Astrocyte of the hippocampus (primary cell): ENCODE measurements around the gene SLC29A3.
"Not testable (repeated sequence)": the region's sequence is repeated elsewhere in the genome, so short reads cannot be mapped to it uniquely, and the experiment has no call there.

Experiments
- DNase-seq: peaks from one replicate; pipeline ENCODE4 v3.0.0; 2011; ENCODE audit warnings: low read depth, low spot score

Gene SLC29A3

DNA sequence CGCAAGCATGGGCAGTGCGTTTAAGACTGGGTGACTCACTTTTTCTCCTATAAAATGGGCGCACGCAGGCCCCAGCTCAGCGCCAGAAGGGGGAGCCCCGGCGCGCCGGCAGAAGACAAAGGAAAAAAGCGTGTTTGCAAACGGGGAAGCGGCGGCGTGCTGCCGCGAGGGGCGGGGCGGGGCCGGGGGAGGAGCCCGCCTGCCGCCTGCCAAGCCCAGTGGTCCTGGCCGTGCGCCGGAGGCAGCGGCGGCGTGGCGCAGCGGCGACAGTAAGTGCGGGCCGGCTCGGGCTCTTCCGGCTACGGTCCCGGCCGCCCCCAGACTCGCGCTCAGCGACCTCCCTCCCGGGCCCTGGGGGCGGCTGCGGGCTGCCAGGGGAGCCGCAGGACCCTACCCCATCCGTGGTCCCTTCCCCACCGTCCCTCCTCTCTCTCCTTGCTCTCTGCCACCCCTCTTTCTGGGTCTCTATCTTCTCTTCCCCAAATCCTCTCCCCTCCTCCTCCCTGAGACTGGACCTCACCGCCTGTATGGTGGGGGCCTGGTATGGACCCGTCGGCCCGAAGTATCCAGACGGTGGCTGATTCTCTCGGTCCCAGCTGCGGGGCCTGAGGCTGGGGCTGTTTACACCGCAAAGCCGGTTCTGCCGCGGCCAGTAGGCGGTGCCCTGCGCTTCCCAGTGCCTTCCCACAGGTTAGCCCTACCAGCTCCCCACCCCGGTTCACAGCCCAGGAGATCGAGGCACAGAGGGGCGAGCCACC lies at the start of gene SLC29A3:
SLC29A3 (plus strand) TSS at position 218 of the 758 bp plus-strand sequence; CDS start at position 269, 51 bp downstream.
- DNase-seq: peak; percentile 91

DNA sequence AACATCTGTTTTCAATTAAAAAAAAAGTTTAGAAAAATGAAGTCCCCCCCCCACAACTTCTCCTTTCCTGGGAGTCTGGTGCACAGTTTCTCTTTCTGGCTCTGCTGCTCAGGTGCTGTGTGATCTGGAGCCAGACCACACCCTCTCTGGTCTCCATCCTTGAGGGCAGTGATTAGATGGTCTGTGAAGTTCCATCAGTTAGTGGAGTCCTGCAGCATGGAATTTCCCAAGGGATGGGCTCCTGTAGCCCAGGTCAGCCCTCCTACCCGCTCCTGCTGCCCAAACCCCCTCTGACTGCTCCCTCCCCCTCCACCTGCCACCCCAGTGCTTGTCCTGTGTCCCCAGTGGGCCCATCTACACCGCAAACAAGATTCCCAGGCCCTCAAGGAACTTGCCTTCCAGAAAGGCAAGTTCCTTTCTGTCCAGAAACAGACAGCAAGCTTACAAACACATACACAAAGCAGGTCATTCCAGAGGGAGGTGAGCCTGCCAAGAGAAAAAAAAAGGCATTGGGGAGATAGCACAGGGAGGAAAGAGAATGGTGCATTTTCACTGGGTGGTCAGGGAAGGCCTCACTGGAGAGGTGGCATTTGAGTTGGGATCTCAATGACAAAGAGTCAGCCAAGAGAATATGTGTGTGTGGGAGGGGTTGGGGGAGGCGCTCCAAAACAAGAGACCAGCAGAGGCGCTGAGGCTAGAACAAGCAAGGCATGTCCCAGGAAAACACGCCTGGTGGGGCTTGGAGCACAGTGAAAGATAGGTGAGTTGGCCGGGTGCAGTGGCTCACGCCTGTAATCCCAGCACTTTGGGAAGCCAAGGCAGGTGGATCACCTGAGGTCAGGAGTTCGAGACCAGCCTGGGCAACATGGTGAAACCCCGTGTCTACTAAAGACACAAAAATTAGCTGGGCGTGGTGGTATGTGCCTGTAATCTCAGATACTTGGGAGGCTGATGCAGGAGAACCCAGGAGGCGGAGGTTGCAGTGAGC lies 49.5 kb upstream of the SLC29A3 start:
- peak; percentile 61 for DNase-seq

DNA sequence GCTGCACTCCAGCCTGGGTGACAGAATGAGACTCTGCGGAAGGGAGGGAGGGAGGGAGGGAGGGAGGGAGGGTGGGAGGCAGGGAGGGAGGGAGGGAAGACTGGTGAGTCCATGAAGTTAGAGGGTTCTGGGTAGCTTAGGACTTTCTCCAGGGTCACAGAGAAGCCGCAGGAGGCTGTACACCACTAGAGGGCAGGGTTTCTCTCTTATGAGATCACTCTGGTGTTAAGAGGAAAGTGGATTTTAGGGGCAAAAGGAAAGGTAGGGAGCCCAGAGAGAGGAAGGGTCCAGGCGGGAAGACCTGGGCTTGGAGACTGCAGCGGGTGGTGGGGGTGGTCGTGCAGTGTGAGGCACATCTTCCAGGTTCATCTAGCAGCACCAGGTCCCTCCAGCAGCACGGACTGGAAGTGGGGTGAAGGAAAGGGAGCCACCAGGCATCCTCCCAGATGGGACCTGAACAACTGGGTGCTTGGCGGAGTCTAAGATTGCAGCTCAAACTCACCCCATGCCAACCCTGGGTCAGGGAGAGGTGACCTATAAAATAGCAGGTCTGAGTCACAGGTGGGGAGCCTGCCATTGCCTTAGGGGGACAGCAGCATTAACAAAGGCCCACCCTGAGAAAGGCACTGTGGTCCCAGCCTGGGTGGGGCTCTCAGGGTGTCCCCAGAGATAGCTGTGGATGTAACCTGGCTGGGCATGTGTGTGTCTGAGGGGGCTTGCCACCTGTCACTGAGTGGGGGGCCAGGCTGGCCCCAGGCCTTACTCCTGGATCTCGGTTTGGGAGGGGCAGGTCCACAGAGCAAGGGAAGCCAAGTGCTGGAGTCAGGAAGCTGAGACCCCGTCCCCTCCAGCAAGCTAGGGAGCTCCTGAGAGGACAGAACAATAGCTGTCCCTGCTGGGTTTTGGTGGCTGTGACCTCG lies 48.5 kb upstream of the SLC29A3 start:
- DNase-seq: peak; percentile 77

DNA sequence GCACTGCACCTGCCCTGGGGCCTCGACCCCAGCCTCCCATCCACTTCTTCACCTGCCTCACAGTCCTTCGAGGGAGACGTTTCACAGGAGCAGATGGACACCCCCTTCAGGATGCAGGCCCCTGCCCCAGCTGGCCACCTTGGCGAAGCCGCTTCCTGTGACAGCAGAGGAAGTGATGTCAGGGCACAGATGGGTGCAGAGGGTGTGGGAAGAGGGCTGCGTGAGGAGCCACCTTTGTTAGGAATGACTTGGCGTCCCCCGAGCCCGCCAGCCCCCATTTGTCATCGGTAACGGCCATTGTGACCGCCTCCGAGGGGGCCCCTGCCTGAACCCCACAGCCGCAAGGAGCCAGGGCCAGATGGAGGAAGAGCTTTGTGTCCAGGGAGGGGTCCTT lies 47.4 kb upstream of the SLC29A3 start:
- DNase-seq: no peak

DNA sequence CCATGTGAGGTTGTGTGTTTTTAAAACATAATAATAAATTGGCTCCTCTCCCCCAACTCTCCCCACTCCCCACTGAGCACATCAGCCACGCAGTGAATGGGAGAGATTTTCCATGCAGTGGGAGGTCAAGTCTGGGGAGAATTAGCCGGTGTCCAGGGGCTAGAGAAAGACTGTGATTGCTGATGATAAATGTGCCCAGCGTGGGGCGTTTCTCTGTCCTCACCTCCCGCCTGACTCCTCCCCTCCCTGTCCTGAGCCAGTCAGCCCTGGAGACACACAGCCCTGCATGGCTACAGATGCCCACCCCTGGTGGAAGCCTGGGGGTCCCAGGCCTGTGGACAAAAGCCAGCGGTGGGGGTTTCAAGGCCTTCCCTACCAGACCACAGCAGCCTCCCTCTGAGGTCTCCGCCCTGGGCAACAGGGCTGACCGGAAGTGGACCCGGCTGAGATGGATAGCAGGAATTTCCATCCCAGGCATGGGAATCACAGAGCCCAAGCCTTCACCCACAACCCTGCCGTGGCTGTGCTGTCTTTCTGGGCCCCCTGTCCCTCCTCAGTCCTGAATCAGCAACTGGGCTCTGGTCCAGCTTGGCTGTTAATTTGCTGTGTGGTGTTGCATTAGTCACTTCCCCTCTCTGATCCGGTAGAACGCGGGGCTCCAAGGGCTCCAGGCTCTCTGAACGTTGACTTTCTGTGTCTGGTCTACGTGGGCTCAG lies 46.8 kb upstream of the SLC29A3 start:
- DNase-seq: peak; percentile 60

DNA sequence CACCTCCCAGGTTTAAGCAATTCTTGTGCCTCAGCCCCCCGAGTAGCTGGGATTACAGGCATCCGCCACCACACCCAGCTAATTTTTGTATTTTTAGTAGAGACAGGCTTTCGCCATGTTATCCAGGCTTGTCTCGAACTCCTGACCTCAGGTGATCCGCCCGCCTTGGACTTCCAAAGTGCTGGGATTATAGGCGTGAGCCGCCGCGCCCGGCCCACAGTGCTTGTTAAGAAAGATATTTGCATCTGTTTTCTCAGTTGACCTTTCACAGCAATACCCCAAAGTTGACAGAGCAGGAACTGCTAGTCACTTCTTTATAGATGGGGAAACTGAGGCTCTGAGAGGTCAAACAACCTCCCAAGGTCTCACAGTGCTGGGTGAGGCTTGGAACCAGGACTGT lies 46.1 kb upstream of the SLC29A3 start:
- DNase-seq: not testable (repeated sequence)

DNA sequence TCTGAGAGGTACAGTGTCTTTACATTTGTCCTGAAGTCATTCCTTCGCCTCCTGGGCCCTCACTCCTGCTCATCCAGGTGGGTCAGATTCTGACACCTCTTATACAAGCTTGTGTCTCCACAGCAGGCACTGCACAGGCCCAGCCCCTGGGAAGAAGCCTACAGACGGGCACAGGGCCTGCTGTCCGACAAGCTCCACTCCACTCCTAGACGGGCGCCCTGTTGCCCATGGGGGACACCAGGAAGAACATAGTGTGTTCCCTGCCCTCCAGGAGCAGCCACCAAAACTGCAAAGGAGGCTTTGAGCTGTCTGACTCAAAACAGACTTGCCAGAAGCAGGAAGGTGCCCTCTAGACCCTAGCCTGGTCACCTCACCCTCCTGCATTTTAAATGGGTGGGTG lies 45.6 kb upstream of the SLC29A3 start:
- no peak for DNase-seq

DNA sequence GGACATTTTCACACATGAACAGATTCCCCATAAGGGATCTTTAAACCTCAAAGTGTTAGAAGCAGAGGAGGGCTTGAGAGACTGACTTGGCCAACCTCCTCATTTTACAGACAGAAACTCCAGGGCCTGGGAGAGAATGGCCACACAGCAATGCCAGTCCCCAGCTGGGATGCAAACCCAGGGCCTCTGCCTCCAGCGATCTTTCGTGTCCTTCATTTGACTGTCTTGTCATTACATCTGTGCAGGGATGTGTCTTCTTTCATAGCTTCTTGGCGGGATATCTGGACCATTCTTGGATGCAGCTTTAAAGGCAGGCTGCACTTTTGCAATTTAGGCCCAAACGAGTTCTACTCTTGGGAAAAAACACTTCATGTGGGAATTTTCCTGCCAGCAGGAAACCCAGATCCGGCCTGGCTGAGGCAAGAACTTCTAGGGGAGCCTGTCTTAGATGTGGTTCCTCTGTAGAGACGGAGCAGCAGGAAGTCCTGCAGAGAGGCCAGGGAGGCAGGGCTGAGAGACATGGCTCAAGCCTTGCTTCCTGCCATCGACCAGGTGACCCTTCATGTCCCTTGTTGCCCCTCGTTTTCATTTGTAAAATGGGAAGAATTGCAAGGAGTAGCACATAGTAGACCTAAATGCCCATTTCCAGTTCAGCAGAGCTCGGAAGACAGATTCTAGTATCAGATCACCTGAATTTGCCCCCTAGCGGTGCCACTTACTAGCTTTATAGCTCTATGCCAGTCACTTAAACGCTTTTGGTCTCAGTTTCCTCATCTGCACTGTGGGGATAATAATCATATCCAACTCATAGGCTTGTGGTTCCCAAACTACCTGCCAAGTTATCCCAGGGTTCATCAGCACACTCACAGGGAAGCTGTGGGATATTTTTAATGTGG lies 43.9 kb upstream of the SLC29A3 start:
- no peak for DNase-seq

DNA sequence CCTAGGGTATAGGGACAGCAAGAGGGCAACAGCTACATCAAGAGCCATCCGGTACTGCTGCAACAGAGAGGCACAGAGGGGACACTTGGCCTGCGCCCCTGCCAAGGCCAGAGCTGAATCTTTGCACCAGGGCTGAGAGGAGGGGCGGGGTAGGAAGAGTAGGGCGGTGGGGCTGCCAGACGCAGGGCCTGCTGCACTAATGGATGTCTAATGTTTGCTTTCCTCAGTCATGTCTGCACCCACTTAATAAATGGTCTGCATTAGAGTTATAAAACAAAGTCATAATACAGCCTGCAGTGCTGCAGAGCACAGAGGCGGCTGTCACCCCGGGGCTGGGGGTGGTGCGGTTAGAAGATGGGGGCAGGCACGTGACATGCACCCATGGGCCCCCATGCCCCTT lies 42.2 kb upstream of the SLC29A3 start:
- DNase-seq: no peak

DNA sequence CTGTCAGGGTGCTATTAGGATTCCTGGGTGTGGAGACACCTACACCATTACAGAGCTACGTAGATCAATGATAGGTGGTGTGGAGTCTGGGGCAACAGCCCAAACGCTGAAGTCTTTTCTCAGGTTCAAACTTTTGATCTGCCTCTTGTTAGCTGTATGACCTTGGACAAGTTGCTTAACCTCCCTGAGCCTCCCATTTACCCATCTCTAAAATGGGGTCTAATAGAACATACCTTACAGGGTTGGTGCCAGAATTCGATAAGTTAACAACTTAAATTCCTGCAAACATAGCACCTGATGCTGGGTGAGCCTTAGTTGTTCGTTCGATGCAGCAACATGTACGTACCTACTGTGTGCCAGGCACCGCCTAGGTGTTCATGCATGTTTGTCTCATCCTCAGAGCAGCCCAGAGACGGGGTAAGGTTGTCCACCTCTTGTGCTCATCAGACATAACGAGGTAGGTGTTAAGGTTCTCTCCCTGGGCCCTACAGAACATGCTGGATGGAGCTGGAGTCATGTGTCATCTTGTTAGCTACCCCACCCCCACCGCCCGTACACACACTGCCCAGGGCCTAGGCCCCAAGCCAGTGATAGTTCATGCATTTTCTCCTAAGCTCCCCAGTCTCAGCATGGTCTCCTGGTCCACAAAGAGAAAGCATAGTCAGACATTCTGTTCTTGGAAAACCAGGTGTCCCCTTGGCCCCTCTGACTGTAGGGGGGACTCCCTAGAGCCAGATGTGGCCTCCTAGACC lies 41.0 kb upstream of the SLC29A3 start:
- DNase-seq: no peak

DNA sequence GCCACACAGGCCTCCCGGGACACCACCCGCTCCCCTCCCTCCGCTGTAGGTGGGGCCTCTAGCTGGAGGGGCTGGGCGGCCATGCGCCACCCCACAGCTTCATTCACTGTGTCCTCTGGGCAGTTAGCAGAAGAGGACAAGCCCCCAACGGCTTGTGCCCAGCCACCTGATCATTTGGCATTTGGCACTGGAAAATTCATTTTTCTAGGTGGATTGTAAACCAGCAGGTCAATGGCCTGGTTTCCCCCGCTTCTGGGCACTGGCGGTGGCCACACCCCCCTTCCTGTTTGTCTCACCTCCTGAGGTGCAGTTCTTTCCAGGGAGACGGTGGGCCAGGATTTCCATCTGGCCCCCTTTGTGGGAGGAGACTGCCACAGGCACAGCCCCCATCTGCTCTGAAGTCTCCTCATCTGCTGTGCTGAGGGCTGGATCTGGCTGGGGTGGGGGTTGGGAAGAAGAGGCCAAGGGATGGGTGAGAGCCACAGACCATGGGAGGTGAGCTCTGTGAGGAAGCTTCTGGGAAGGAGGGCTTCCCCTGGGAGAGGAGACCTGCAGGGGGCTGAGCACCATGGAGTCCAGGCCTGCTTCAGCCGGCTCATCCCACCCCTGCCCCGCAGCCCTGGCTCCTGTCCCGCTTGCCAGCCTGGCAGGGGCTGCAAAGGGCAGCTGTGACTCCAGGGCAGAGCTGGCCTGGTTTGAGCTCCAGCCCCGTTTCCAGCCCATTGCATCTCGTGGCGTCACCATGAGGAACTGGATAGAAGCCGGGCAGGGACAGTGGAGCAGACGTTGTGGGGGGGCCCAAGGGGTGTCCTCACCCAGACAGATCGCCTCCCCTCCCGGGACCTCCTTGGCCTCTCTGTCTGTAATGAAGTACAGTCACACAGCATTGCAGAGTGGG lies 40.1 kb upstream of the SLC29A3 start:
- DNase-seq: no peak

DNA sequence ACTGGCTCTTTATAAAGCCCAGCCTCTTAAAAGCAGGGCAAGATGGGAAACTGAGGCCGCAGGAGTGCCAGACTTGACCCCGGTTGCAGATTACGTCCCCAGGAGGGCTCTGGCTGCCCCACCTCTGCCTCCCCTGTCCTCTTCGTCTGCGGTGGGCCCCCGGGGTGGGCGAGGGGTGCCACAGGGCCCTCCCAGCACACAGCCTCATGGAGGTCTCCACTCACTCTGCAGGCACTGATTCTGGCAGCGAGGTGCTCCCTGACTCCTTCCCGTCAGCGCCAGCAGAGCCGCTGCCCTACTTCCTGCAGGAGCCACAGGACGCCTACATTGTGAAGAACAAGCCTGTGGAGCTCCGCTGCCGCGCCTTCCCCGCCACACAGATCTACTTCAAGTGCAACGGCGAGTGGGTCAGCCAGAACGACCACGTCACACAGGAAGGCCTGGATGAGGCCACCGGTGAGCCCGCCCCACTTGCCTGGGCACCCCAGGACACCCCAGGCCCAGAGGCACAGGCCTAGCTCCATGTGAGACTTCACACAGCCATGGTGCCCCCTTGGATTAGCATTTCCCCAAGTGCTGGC lies 39.4 kb upstream of the SLC29A3 start:
- DNase-seq: no peak

DNA sequence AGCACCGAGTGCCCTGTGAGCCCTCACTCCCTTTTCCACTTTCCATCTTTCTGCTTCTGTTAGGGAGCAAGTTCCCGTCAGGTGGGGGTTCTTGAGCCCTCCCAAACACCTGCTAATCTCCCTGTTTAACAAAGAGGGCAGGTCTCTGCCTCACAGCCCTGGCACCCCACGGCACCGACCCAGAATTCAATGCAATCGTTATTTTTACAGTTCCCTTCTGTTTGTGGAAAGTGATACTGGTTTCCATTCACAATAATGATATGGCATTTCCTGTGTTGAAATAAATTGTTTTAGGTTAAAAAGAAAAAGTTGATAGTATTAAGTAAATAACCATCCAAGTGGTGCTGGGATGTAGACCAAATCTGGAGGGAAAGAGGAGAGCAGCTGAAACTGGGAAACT lies 38.8 kb upstream of the SLC29A3 start:
- DNase-seq: no peak

DNA sequence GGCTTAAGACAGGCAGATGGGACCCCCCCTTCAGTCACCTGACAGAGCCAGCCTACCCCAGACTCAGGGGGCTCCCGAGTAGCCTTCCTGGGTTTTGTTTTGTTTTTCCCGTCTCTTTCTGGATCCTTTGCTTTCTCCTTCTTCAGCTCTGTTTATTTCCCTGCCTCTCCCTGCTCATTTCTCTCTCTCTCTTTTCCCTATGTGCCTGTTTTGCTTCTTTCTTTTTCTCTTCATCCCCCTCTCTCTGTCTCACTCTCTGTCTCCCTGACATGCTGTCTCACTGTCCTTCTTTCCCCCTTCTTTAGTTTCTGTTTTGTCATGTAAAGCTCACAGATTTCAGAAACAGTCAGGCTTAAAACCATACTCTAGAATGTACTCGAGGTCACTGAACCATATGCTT lies 38.2 kb upstream of the SLC29A3 start:
- no peak for DNase-seq

DNA sequence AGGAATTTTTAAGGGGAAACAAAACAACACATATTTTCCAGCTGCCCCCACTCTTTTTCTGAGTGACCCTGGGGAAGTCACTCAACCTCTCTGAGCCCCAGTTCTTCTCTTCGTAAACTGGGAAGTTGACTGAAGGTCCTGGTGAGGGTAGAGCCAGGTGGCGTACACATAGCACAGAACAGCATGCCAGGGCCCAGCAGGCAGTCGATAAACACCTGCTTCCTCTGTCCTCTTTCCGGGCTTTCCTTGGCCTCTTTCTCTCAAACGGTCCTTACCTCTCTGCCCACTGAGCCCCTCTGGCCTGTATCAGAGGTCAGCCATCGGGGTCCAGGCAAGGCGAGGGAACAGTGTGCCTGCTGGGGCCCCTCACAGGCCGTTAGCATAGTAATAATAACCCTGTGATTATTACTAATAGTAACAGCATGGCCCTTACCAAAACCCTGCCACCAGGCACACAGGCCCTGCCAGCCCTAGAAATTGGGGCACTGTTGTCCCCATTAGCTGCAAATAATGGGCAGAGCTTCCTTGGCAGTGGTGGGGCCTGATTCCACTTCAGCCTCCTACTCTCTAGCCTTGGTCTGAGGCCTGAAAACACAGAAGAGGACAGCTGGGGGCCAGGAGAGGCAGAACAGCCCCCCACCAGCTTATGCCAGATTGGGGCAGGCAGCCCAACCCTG lies 37.3 kb upstream of the SLC29A3 start:
- DNase-seq: no peak

DNA sequence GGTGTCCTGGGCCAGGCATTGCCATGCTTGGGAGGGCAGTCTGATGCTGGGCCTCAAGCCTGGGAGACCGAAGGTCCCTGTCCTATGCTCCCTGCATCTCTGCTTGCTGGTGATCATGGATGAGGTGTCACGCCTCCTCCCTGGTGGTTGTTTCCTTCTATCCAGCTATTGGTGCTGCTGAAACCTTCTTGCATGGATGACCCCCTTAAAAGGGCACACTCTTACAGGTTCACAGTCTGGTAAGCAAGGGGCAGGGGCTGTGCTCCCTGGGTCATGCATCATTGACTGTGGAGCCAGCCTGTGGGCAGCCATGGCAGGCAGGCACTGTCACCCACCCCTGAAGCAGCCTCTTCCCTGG lies 36.8 kb upstream of the SLC29A3 start:
- no peak for DNase-seq

DNA sequence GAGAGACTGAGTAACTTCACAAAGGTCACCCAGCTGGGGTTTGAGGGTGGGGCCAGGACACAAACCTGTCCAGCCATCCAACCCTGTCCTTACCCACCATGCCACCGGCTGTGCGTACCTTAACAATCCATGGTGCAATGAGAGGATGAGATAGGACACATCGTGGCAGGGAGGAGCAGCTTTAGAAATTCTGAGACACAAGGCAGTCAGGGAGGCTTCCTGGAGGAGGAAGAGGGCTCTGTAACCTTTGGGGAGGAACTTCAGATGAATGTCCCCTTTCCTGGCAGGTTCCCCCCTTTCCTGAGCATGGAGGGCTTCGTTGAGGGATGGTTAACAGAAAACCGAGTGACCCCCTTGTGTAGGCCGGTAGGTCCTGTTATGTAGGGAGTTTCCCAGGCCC lies 35.6 kb upstream of the SLC29A3 start:
- DNase-seq: no peak
